HPDE6-E6E7 (cell line): ENCODE results near the gene VSIG4.

Experiments used
- DNase-seq: peaks from one replicate; pipeline ENCODE4 v3.0.0; 2011; ENCODE audit warnings: missing footprints; ENCODE audit errors: extremely low spot score

The VSIG4 gene

GRCh38 chrX:66024092-66024467 lies 15.8 kb downstream of the VSIG4 start:
- DNase-seq = no peak

- no peak for DNase-seq
Measured at GRCh38 chrX:66023385-66024091, 16.3 kb downstream of the VSIG4 start.

DNA sequence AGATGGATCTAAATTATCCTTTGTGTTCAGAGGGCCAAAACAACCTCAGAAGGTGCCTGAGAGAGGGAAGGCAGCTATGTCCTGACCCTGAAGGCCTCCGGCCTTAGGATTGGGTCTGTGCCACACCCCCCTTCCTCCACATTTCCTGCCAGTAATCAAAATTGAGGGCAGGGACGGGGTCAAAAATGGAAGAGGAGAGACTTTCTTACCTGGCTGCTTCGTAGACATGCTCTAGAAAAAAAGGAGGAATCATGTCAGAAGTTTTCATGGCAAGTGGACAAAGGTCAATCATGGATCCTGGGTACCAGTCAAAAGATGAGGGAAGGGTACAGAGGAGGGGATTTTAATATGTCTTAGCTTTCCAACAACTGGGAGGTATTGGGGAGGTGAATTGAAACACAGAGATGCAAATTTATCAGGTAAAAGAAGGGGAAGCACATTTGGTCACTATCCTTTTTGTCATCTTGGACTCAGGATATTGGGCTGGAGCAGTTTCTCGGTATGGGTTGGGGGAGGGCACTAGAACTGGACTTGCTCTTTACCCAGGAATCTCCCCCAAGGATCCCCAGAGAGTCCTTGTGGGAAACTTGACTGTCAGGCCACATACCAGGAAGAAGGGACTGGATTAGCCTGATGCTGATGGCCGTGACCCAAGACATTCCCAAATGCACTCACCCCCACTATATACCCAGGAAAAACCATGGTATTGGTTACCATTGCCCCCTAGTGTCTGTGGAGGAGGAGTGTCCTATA lies 17.1 kb downstream of the VSIG4 start:
- DNase-seq = no peak

DNA sequence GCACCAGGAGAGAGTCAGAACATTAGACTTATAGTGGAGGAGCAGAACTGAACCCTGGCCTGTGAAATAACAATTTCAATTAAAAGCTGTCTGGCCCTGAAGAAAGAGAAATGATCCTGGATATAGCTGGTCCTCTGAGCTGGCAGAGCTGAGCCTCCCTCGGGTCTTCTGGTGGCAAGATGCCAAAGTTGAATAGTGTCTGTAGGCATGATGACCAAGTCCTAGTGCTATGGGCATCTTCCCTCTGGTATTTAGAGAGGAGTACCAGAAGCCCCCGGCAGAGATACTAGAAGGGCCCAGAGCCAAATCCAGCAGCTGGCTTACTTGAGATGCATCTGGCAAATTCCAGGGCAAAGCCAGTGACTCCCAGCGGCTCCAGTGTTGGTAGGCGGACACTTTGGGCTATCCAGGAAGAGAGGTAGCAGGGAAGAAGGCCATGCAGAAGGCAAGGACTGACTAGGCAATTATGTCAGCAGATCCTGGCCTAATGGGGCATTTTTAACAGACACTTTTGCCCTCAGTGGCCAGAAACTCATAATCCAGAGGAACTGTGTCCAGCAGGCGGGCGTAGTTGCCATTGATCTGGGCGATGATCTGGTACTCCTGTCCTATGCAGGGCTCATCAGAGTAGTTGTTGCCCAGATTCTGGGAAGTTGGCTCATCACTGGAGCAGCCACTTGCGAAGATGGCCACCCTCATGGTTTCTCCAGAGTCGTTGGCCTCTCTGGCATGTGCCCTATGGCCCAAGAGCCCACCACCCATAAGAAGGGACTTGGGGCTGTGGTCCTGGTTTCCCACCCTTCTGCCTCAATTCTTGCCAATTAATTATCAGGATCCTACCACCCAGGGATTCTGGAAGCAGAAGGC lies 17.9 kb downstream of the VSIG4 start:
- no peak for DNase-seq

GRCh38 chrX:66021401-66021764 lies 18.5 kb downstream of the VSIG4 start:
- DNase-seq = no peak

GRCh38 chrX:66020631-66021334 lies 19.1 kb downstream of the VSIG4 start:
- no peak for DNase-seq

GRCh38 chrX:66019974-66020373 lies 19.9 kb downstream of the VSIG4 start:
- DNase-seq = no peak

- DNase-seq = no peak
Measured at GRCh38 chrX:66019310-66019652, 20.6 kb downstream of the VSIG4 start.

DNA sequence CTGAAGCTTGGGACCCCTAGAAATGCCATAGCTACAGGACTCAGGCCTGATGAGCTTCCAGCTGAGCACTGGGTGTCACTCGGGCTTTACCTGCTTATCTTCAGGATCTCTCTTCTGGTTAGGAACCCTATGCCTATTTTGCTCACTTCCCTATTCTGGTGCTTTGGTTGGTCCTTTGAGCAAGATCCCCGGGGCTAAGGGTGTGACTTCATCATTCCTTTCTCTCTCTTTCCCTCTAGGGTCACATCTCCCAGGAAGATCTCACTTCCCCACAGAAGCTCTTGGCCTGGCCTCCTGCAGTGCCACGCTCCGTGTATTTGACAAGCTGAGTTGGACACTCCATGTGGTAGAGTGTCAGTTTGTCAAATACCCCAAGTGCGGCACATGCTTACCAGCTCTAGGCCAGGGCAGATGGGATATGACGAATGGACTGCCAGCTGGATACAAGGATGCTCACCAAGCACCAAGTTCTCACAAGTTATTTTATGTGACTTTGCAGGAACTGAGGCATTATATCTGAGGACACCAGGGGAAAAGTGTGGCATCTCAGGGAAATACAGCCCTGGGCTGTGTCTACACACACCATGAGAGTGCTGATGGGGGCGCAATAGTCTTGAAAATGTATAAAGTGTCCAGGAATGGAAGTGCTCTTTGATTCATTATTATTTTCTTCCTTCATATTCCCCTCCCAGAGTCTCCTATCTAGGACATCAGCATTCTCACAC lies 21.1 kb downstream of the VSIG4 start:
- DNase-seq = no peak

GRCh38 chrX:66017659-66018170 lies 22.2 kb downstream of the VSIG4 start:
- DNase-seq = no peak

GRCh38 chrX:66016905-66017658 lies 22.8 kb downstream of the VSIG4 start:
- no peak for DNase-seq

DNA sequence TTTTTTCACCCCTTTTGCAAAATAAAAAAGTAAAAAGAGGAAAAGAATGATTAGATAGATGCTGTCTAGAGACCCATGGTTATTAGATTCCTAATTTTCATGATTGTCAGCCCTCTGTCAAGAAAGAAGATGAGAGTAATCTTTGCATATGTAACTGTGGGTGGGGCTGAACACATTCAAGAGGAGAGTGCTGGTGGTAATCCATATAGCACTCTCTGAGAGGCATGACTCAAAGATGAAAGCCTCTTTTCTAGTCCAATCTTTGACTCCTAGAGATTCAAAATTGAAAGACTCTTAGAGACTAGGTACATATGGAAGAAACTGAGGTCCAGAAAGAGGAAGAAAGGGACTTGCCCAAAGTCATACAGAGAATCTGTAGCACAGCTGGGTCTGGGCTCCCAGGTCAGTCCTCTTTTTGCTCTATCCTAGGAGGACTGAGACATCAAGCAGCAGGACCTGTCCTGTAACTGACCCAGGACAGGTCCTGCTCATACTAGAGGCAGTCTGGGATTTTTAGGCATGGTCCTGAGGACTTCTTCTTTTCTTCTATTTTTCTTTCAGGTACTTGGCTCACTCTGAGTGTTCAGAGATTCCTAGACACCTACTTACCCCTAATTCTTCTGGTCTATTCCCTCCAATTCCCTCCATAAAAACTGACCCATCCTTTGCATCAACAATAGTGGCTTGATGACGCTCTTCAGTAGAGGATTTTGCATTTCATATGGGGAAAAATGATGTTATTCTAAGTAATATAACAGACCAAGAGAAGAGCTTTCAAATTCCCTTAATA lies 23.8 kb downstream of the VSIG4 start:
- DNase-seq = no peak

DNA sequence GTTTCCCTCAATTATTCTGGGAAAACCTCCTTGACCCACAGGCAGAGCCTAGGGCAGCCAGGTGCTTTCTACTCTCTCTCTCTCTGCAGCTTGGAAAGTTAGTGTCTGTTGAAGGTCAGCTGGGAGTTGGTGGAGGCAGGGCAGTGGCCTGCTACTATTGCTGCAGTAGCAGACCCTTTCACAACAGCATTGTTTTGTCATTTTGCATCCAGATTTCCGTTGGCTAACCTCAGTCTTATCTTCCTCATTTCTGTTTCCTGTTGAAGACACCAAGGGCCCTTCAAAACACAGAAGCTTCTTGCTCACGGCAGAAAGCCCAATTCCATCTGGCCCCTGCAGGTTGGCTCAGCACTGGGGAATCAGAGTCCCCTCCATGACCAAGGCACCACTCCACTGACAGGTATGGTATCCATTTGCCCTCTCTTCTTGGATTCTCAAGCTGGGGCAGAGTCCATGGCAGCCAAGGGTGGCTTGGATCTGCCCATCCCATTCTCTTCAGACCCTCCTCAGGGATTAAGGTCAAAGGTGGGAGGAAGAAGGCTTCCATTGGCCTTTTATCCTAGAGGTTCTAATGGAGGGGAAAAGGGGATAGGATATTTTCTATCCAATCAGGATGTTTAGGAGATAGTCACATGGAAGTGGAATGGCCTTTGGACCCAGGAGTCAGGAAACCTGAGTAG lies 24.6 kb downstream of the VSIG4 start:
- DNase-seq = no peak

DNA sequence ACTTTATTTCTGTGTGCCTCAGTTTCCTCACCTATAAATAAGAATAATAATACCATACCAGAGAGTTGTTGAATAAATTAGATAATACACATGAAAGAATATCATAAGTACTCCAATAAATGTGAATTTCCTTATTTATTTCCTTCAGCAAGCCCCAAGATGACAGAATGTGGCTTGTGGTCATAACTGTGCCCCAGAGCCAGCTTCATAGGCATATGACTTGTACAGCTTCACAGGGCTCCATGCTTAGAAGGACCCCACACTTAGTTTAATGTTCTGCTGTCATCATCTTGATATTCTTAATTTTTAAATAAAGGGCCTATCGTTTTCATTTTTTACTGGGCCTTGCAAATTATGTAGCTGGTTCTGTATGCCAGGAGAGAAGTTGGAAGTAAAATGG lies 25.3 kb downstream of the VSIG4 start:
- no peak for DNase-seq

DNA sequence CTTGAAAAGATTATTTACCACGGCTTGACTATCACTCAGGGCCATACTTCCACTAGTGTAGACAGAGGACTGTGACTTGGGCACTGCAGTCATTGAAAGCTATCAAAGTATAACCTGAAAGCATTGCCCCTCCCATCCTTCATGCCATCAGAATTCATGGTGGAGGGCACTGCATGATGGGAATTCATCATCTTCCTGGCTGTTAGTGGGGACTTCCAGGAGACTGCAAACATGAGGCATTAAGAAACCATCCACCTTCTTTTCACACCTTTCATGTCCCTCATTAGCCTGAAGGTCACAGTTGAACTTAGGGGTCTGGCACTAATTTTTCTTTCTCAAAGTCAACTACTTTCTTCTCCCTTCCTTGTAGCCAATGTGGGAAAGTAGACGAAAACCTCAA lies 25.8 kb downstream of the VSIG4 start:
- no peak for DNase-seq

DNA sequence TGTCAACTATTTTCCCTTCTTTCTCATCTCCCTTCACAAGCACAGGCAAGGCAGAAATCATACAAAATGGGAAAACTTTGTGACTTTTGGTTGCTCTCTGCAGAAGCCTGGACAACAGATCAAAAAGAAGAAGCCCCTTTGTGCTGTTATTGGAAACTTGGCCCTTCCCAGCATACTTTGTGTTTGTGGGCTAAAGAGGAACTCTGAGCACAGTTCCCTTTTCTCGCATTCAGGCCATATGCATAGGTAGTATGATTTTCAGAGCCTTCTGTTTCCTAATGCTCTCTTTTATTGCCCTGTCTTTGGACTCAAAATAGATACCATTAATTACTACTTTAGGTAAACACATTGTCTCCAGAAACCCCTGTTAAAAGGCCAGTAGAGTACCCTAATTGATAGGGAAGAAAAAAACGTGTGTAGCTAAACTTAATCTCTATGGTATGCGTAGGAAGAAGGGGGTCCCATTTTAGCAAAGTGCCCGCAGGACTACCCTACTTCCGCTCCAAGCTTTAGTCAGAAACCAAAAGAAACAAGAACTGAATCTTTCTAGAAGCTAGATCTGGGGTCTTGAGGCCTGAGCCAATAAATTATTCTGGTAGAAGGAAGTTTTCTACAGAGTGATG lies 26.6 kb downstream of the VSIG4 start:
- no peak for DNase-seq

DNA sequence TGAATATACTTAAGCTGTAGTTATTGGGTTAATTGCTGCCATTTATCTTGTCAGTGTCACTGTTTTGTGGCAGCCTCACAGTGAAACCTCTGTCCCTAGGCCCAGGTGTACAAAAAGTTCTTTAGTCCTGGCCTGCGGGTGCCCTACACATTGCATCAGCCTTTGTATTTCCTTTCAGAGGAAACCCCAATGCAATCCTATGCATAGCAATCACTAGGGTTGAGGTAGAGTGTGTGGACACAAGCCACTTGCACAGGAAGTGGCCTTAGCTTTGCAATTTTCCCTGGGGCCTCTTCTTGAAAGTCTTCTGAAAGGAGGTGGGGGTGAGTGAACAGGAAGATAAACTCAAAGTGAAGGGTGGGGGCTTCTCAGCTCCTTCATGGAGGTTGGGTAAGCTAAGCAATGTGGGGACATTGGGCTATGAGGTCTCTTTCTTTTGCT lies 27.8 kb downstream of the VSIG4 start:
- no peak for DNase-seq

- no peak for DNase-seq
Measured at GRCh38 chrX:66009231-66009845, 30.5 kb downstream of the VSIG4 start.
